Measurements from ENCODE around the gene ACTG1.

DNA sequence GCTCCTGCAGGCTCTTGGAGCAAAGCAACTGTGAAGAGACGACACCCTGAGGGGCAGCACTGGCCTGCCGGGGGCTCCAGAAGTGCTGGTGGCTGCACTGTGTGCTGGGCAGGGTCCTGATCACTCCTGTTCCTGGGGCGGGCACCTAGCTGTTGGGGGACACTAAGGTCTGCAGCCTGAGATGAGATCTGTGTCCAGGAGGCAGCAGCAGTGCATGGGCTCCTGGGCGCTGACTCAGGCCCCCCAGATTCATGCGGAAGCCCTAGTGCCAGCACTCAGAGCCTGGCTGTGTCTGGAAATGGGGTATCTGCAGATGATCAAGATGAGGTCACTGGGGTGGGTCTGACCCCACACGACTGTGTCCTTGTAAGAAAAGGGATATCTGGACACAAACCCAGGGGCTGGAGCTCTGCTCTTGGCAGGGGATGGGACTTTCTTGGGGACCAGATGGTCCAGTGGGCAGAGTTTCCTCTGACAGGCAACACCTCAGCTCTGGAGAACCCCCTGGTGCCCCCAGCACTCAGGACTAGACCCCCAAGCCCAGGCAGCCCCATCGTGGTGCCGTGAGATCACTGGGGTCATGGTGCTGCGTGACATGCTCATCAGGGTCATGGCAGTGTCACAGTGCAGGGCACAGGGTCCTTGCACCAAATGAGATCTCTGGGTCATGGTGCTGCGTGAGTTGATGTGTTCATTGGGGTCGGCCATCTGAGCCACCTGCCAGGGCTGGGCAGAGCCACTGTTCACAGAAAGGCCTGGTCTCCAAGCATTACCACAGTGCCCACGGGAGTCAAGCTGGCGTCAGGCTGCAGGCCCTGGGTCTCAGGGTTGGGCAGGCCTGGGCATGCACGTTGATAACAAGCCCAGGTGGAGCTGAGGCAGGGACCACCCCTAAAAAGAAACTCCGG, 30.1 kb upstream of the ACTG1 start:
- TF ChIP-seq POLR2AphosphoS5 (IDR thresholded peaks at IDR 0.05; ENCODE audit: low read depth, low read length) (no peak), CTCF (IDR thresholded peaks at IDR 0.05) (no peak), SIN3A (IDR thresholded peaks at IDR 0.05; ENCODE audit: borderline replicate concordance, low read depth, low read length) (no peak)

Data from SK-N-SH (cell line).